Activated CD4-positive, CD25-positive, alpha-beta regulatory T cell treated with anti-CD3 and anti-CD28 coated beads, Interleukin-2, amount 50 U/mL, for 16 hours (primary cell): Measurements from ENCODE around the gene SUSD5.
"Not testable (repeated sequence)": the region's sequence is repeated elsewhere in the genome, so short reads cannot be mapped to it uniquely, and the experiment has no call there.

ENCODE experiments used
- DNase-seq: peaks from one replicate; pipeline ENCODE4 v3.0.0-alpha.2; 2020; ENCODE audit warnings: low read depth, low spot score

Gene SUSD5

DNA sequence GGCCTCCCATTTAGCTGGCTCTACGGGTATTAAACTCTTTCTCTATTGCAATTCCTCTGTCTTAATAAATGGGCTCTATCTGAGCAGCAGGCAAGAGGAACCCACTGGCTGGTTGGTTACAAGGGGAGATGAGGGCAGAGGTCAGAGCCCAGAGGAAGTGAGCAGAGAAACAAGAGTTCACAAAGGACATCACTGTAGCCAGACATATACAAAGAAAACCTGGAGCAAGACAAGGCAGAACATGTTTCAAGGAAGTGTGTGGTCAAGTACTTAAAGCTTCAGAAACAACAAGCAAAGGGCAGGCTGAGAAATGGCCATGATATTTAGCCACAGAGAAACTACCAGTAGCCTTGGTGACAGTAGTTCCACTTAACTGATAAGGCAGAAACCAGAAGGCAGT, 24.3 kb downstream of the SUSD5 start:
- DNase-seq = no peak

DNA sequence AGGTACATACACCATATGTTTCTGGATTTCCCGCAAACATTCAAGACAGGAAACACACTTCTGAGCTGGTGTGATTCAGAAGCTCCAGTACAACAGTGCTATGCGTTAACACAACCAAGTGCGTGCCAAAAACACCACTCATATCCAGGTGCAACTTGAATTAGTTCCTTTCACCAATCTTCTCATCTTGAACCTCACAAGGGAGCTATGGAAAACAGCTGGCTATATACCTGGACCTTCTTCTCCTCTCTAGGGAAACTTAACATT, 31.3 kb downstream of the SUSD5 start:
- no peak for DNase-seq

DNA sequence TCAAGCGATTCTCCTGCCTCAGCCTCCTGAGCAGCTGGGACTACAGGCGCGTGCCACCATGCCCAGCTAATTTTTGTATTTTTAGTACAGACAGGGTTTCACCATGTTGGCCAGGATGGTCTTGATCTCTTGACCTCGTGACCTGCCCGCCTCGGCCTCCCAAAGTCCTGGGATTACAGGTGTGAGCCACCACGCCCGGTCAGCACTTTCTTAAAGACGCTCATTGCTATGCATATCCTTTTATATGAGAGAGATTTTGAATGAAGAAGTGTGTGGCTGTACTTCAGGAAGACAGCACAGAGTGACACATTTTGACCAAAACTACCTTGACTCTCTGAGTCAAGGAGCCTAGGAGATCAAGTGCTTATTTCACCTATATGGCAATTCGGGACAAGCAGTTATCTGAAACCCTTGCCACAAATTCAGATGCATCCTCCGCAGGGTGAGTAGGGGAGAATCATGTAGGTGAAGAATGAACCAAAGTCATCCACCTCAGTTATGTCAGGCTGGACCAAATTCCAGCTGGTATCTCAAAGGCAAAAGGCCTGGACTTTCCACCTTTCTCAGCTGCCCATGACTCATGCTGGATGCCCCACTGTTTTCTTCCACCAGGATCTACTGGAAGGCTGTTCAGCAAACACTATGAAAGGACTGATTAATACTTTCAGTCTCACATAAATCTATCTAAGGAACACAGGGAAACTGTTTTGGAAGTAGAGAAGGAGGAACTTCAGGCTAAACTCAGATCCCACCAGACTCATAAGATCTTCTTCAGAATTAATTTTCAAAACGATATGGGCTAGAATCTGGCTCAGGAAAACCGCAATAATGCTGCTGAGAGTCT, 31.9 kb downstream of the SUSD5 start:
- DNase-seq = no peak

DNA sequence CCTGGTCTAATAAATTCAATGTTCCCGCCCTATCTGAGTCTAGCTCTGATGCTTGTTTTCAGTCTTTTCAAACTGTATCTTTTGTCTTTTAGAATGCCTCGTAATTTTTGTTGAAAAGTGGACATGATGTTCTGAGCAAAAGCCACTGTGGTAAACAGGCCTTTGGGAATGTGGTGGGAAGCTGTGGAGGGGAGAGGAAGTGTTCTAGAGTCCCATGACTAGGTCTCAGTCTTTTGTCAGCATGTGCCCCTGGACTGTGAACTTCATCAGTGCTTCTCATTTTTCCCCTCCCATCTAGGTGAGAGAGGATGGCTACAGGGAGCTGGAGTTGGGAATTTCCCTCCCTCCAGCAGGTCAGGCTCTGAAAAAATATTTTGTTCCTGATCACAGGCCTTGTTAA, 33.7 kb downstream of the SUSD5 start:
- DNase-seq = no peak

DNA sequence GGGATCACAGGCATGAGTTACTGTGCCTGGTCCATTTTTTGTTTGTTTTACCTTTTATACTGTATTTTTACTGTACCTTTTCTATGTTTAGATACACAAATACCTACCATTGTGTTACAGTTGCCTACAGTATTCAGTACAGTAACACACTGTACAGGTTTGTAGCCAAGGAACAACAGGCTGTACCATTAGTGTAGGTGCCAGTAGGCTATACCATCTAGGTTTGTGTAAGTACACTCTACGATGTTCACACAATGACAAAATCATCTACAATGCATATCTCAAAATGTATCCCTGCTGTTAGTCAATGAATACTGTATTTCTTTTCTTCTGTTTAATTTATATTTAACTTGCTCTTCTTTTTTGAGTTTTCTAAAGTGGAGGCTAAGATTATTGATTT, 37.0 kb downstream of the SUSD5 start:
- DNase-seq = not testable (repeated sequence)

DNA sequence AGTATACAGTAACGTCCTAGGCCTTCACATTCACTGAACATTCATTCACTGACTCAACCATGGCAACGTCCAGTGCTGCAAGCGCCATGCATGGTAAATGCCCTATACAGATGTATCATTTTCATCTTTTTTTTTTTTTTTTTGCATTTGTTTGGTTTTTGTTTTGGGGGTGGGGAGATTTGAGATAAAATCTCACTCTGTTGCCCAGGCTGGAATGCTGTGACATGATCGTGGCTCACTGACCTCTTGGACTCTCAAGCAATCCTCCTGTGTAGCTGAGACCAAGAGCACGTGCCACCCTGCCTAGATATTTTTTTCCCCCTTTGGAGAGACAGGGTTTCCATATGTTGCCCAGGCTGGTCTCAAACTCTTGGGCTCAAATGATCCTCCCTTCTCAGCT, 37.4 kb downstream of the SUSD5 start:
- DNase-seq = no peak

DNA sequence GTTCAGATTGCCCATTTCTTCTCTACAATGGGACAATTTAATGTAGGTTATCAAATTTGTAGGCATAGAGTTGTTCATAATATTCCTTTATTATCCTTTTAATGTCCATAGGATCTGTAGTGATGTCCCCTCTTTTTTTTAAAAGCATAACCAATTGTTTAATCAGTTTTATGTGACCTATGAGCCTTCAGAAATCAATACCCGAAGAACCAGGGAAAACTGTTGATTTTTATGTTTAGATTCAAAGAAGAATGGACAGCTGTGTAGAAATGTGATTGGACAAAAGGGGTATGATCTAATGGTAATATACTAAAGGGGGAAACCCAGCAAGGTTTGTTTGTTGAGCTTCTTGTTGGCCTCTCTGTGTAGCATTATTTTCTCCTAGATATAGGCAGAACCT, 39.5 kb downstream of the SUSD5 start:
- no peak for DNase-seq

DNA sequence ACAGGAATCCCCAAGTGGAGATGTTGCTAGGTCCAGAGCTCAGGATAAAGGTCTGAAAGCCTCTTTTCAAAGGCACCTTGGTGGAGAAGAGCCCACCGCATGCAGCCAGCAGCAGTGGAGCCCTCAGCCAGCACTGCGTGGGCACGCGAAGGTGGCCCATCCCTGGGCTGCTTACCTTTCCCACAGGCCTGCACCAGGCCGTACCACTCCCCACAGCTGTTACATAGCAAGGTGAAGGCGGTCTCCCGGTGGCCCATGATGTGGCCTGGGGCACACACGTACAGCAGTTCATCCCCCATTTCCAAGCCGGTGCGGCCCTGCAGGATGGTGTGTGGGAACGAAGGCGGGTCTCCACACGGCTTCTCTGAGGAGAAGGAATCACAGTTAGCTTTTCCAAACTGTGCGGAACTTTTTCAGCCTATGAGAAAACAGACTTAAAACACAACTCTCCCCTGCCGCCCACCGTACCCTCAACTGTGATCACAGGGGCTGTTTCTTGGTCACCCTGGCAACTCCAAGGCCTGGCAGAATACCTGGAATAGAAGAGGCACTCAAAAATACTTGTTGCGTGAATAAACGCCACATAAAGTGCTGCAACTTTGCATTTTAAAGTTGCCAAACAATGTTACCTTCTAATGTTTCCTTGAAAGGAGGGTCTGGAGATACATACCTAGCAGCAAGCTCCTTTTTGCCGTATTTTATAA, 43.7 kb downstream of the SUSD5 start:
- no peak for DNase-seq

DNA sequence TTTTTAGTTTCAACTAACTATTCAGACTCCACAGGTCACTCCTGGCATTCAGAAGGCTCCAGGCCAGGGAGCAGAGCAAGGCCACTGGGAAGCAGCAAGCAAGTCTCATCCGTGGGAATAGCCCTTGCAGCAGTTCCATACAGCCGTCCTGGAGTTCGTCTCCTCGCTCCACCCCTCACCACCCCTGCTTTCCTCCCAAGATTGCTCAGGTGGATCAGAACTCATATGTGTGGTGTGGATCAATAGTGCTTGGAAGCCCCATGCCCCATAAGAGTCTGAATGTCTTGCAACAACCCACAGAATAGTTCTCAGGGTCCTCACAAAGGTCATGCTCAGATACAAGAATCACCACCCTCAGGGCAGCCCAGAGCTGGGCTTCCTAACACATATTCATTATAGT, 44.5 kb downstream of the SUSD5 start:
- DNase-seq = no peak

DNA sequence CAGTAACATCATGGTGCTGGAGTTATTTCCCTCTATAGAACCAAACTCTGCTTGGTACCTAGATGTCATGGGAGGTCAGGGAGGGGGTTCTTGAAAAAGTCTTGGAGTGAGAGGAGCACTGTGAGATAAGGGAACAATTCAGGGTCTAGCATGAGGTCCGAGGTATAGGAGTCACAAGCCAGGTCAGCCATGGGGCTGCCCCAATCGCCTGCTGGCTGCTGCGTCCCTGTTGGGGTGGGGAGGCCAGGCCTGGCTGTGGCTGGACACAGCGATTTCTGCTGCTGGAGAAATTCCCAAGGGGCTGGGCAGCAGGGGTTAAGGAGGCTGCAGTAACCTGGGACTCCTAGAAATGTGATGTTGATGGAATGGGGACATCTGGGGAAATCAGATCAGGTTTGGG, 44.9 kb downstream of the SUSD5 start:
- no peak for DNase-seq

DNA sequence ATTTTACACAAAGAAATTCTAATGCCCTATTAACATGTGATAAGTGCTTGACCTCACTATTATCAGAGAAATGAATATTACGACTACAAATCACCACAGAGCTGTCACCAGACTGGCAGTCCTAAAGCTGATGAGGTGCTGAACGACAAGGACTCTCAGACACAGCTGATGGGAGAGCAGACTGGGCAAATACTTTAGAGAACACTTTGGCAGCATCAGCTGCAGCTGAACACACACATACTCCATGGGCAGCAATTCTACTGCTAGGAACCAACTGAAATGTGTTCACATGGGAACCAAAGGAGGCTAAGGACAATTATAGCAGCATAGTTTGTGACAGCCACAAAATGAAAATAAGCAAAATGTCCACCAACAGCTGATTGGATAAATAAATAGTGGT, 45.5 kb downstream of the SUSD5 start:
- no peak for DNase-seq

DNA sequence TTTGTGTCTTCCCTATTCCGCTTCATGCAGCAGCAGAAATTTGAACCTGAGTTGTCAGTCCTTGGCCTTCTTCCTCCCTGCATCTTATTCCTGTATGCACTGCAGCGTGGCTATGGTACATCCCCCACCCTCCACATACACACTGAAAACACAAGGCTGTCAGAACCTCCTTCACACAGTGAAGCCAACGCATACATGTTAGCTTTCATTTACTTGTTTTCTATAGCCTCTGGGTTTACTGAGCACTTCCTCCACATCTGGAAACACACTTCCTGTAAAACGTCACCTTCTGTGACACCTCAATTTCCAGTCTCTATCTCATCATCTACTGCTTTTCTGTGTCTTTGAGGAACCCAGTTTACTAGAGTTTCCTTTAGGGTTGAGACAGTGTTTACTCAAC, 47.0 kb downstream of the SUSD5 start:
- no peak for DNase-seq

DNA sequence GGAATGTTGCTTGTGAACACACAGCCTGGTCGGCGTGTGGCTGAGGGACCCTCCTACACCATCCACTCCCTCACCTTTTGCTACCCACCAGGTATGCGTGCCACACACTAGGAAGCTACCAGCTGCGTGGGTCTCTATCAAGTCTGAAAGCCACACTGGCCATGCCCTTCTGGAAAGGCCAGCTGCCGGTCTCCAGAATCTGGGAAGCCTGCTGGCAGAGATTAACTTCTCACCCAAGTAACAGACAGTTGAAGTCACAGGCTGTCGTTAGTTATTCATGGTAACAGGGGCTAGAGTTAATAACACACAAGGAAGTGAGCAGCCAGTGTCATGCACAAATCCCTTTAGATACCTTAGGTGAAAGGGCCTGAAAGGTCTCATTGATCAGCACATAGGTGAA, 48.1 kb downstream of the SUSD5 start:
- no peak for DNase-seq

DNA sequence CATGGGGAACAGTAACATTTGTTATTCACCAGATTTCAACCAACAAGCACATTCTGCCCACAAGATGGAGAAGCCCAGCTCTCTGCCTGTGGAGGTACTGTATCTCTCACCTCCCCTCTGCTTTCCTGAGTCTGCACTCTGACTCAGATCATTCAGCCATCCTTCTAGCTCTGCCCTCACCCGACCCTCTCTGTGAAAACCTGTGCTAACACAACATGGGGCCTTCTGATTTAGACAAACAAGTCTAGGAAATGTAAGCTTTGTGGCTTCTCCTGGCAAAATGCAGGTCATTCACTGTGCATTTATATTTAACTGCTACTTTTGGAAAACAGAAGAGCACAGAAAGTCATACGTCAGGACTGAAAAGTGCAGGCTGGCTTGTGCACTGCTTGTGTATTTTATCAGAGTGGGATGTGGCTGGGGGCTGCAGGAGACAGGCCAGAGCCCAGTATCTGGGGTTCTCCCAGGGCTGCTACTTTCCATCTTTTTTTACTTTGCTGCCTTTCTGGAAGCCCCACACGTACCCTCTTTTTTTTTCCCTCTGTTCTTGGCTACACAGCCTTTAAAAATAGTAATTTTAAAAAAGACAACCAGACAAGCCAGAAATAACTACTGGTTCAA, 50.8 kb downstream of the SUSD5 start:
- no peak for DNase-seq

DNA sequence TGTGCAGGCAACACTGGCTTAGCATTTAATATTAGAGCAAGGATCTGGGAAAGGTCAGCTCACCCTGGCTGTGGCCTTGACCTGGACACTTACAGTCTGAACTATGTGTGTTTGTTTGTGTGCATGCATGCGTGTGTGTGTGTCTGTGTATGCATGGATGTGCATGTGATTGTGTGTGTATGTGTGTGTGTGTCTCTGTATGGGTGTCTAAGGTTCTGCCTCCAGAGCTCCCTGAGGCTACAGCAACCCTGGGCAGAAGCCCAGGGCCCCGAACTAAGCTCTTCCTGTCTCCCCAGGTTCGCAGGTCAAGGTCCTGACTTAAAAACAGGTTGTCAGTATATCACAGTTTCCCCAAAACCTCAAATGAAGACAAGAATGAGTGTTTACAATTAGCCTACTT, 51.3 kb downstream of the SUSD5 start:
- DNase-seq = no peak

DNA sequence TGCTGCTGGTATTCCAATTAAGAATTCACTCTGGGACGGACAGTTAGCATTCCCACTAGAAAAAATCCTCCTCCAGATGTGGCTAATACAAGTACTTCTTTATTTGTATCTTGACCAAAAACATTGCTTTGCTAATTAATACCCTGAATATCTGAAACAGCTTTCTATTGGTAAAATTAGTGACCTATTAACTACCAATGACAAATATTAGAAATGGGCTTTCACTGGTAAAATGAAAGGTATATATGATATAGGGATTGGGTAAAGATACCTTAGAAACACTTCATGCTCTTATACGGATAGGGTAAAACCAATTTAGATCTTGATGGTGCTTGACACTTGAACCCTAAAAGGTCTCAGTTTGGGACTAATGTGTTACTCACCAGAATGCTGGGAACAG, 52.5 kb downstream of the SUSD5 start:
- no peak for DNase-seq

DNA sequence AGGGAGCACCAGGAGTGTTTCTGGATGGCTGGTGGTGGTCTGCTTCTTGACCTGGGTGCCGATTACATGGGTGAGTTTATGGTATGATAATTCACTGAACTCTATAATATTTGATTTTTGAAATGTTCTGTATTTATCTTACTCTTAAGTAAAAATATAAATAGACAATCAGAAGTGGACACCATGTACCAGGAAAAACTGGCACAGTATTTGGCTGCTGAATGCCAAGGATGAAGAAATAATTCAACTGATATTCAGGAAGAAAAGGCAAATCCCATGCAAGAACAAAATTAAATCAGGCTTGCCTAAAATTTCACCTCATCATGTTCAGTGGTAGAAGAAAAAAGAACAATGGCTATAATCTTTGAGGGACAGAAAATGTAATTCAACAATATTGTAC, 53.2 kb downstream of the SUSD5 start:
- DNase-seq = no peak

DNA sequence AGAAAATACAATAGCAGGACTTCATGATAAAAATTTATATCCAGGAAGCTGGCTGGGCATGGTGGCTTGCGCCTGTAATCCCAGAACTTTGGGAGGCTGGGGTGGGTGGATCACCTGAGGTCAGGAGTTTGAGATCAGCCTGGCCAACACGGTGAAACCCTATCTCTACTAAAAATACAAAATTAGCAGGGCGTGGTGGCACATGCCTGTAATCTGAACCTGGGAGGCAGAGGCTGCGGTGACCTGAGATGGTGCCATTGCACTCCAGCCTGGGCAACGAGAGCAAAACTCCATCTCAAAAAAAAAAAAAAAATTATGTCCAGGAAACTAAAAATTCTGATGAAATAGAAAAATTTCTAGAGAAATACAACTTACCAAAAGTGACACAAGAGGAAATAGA, 56.0 kb downstream of the SUSD5 start:
- DNase-seq = not testable (repeated sequence)

DNA sequence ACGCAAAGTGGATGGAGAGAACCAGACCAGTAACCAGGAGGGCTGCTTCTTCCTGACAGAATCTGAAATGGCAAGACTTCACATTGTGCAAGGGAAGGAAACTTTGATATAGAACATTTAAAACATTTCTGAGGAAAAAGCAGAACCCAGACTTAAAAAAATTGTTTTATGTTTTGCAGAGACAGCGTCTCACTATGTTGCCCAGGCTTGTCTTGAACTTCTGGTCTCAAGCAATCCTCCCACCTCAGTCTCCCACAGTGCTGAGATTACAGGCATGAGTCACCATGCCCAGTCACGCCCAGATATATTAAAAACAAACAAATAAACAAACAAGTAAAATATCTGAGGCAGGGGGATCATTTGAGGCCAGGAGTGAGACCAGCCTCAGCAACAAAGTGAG, 58.6 kb downstream of the SUSD5 start:
- no peak for DNase-seq

DNA sequence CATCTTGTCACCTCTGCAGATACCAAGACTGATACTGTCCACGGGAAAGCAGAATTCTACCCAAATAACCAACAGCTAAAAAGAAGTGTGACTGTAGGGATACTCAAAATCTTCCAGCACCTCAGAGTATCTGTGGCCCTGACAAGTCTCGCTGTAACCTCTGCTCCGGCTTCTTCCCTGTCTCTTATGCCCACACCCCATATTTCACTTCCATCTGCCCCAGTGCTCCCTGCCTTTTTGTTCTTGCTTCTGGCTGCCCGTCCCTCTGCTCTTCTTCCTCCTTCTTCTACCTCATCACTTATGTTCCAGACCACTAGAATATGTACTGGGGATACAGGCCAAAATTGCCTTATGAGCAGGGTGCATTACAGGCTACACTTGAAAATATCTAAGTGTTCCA, 59.4 kb downstream of the SUSD5 start:
- no peak for DNase-seq

DNA sequence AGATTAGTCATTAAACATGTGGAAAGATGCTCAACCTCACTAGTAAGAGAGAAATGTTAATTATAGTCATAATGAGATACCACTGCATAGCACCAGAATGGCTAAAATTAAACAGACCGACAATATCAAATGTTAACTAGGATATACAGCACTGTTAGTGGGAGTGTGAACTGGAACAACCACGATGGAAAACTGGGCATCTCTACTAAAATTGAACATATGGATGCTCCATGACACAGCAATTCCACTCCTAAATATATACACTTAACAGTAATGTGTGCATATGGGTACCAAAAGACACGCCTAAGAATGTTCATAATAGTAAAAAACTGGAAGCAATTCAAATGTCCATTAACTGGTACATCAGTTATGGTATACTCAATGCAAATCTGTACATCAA, 63.3 kb downstream of the SUSD5 start:
- DNase-seq = no peak

DNA sequence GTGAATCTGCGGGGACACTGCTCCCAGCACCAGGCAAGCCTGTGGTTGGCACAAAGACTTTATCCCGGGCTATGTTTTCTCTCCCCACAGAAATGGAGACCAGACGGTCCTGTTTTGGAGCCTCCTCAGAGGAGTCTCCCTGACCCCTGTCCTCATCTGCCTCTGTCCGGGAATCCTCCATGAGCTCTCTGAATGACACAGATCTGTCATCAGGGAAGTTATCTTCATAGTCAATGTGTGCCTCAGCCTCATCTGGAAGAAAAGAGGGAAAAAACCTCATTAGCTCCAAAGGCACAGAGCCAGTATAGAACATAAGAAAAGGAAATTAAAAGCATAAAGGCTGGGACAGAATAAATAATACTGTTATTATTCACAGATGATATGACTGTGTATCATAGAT, 64.8 kb downstream of the SUSD5 start:
- DNase-seq = no peak
